HUDEP-2 (cell line): ENCODE results near the gene BSND.

ENCODE experiments used
- DNase-seq, 76 experiments: peaks; one replicate each; lab custom pipeline; 2025; ENCODE audit not compliant: unreplicated experiment in 76 of 76; lab: John Stamatoyannopoulos, UW

Gene BSND

GRCh38 chr1:54975356-54976108, 23.2 kb upstream of the BSND start:
- no peak for DNase-seq

- no peak for DNase-seq
Measured at GRCh38 chr1:54976747-54977146, 22.0 kb upstream of the BSND start.

- DNase-seq: no peak
Measured at GRCh38 chr1:54977533-54978297, 21.0 kb upstream of the BSND start.

GRCh38 chr1:54978528-54979326, 20.0 kb upstream of the BSND start:
- no peak for DNase-seq

- no peak for DNase-seq
Measured at GRCh38 chr1:54979327-54979891, 19.3 kb upstream of the BSND start.

GRCh38 chr1:54980046-54980527, 18.6 kb upstream of the BSND start:
- DNase-seq: no peak

- no peak for DNase-seq
Measured at GRCh38 chr1:54980528-54981241, 18.0 kb upstream of the BSND start, which contains the start of gene TMEM61. TSS of gene TMEM61 (plus strand) at chr1:54980628. CDS start at chr1:54981066, 438 bp downstream.

- DNase-seq: no peak
Measured at GRCh38 chr1:54981466-54981865, 17.3 kb upstream of the BSND start.

- no peak for DNase-seq
Measured at GRCh38 chr1:54982739-54983138, 16.0 kb upstream of the BSND start.

GRCh38 chr1:54984131-54984842, 14.4 kb upstream of the BSND start:
- DNase-seq: no peak

- no peak for DNase-seq
Measured at GRCh38 chr1:54985556-54985955, 13.2 kb upstream of the BSND start.

GRCh38 chr1:54986025-54986424, 12.7 kb upstream of the BSND start:
- no peak for DNase-seq

GRCh38 chr1:54986533-54986932, 12.2 kb upstream of the BSND start:
- no peak for DNase-seq

GRCh38 chr1:54987427-54987826, 11.3 kb upstream of the BSND start:
- DNase-seq: no peak

- DNase-seq: no peak
Measured at GRCh38 chr1:54987919-54988705, 10.6 kb upstream of the BSND start.

- no peak for DNase-seq
Measured at GRCh38 chr1:54988975-54989374, 9.8 kb upstream of the BSND start.

GRCh38 chr1:54989473-54989872, 9.3 kb upstream of the BSND start:
- no peak for DNase-seq

GRCh38 chr1:54989968-54990810, 8.5 kb upstream of the BSND start:
- no peak for DNase-seq
